Measurements from ENCODE around the gene NOS1AP.

The NOS1AP gene

GRCh38 chr1:162314206-162314605 is 244.7 kb downstream of the NOS1AP start:
- no peak overlapping the region for H3K27ac ChIP-seq
- no peaks in the 10 kb centered on the region for H3K27me3 ChIP-seq (ENCODE audit: insufficient read depth, low read depth, severe bottlenecking)
- TF ChIP-seq CTCF (IDR thresholded peaks at IDR 0.05; ENCODE audit: low read depth, low read length), result no peak
- no peak for DNase-seq
- H3K9me3 ChIP-seq (ENCODE audit: severe bottlenecking), result no peaks in the 10 kb centered on the region
- no peaks in the 10 kb centered on the region; the same call in 1 of the 2 replicates for H3K36me3 ChIP-seq
- no peak overlapping the region for H3K4me3 ChIP-seq (ENCODE audit: low read depth, low read length)

- Histone ChIP-seq H3K9me3 (ENCODE audit: severe bottlenecking) (no peaks in the 10 kb centered on the region), H3K36me3 (no peaks in the 10 kb centered on the region; the same call in 1 of the 2 replicates), H3K27ac (no peak overlapping the region), H3K27me3 (ENCODE audit: insufficient read depth, low read depth, severe bottlenecking) (no peaks in the 10 kb centered on the region), H3K4me3 (ENCODE audit: low read depth, low read length) (no peak overlapping the region)
- no peak for TF ChIP-seq CTCF (IDR thresholded peaks at IDR 0.05; ENCODE audit: low read depth, low read length)
- no peak for DNase-seq
Observed at GRCh38 chr1:162315673-162316072, 246.2 kb downstream of the NOS1AP start.

DNA sequence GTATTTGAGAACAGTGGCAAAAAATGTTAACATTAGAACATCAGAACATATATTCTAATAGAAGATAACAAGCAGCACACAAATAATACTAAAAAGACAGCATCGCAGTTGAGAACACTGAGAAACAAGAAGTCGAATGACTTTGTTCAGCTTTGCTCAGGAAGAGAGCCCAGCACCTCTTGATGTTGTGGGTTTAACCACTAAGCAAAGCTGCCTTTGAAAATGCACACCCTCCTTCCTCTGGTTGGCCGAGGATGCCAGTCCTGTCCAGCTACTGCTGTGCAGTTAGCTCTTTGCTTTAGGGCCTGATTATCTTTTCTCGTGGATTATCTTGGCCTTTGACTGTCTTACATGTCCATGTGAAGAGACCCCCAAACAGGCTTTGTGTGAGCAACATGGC is 246.7 kb downstream of the NOS1AP start:
- Histone ChIP-seq H3K27me3 (ENCODE audit: insufficient read depth, low read depth, severe bottlenecking) (no peaks in the 10 kb centered on the region), H3K27ac (no peak overlapping the region)
- TF ChIP-seq CTCF (IDR thresholded peaks at IDR 0.05; ENCODE audit: low read depth, low read length), result no peak

GRCh38 chr1:162317621-162318020 is 248.1 kb downstream of the NOS1AP start:
- no peak overlapping the region for H3K4me3 ChIP-seq (ENCODE audit: low read depth, low read length)
- TF ChIP-seq CTCF (IDR thresholded peaks at IDR 0.05; ENCODE audit: low read depth, low read length), result no peak
- H3K9me3 ChIP-seq (ENCODE audit: severe bottlenecking), result no peaks in the 10 kb centered on the region
- H3K36me3 ChIP-seq, result no peaks in the 10 kb centered on the region; the same call in 1 of the 2 replicates
- H3K27ac ChIP-seq, result no peak overlapping the region
- DNase-seq, result no peak
- H3K27me3 ChIP-seq (ENCODE audit: insufficient read depth, low read depth, severe bottlenecking), result no peaks in the 10 kb centered on the region

More for the DNA sequence above, 246.7 kb downstream of the NOS1AP start:
- Histone ChIP-seq H3K9me3 (ENCODE audit: severe bottlenecking) (no peaks in the 10 kb centered on the region), H3K36me3 (no peaks in the 10 kb centered on the region; the same call in 1 of the 2 replicates), H3K4me3 (ENCODE audit: low read depth, low read length) (no peak overlapping the region)
- no peak for DNase-seq

- Histone ChIP-seq H3K4me3 (ENCODE audit: low read depth, low read length) (no peak overlapping the region), H3K27me3 (ENCODE audit: insufficient read depth, low read depth, severe bottlenecking) (no peaks in the 10 kb centered on the region), H3K36me3 (no peaks in the 10 kb centered on the region), H3K9me3 (ENCODE audit: severe bottlenecking) (no peaks in the 10 kb centered on the region), H3K27ac (no peak overlapping the region)
- no peak for DNase-seq
- no peak for TF ChIP-seq CTCF (IDR thresholded peaks at IDR 0.05; ENCODE audit: low read depth, low read length)
Observed at GRCh38 chr1:162319493-162320175, 250.1 kb downstream of the NOS1AP start.
